ENCODE results near the gene HOXB8.

HOXB8 gene

GRCh38 chr17:48615047-48615962 lies at the start of gene HOXB8:
HOXB8 (minus strand) TSS chr17:48615292; CDS start chr17:48614704, 588 bp downstream.
- no peak for DNase-seq
- intact Hi-C loops (cut with DNase I): loop anchor here (5.0 to 10.0 kb wide), 2 partner anchors 263 to 379 kb away; partner anchors contain the start of gene IGF2BP1

GRCh38 chr17:48663134-48663924 lies 48.2 kb upstream of the HOXB8 start:
- DNase-seq: no peak
- intact Hi-C loops (cut with DNase I): no loop called here

GRCh38 chr17:48655913-48656312 lies 40.8 kb upstream of the HOXB8 start:
- intact Hi-C loops (cut with DNase I): no loop called here
- no peak for DNase-seq

GRCh38 chr17:48649741-48650140 lies 34.6 kb upstream of the HOXB8 start:
- DNase-seq: no peak
- intact Hi-C loops (cut with DNase I): no loop called here

GRCh38 chr17:48647963-48648245 lies 32.8 kb upstream of the HOXB8 start:
- DNase-seq: no peak

GRCh38 chr17:48647103-48647962 lies 32.2 kb upstream of the HOXB8 start:
- no peak for DNase-seq

More at GRCh38 chr17:48647963-48648245, 32.8 kb upstream of the HOXB8 start:
- intact Hi-C loops (cut with DNase I): no loop called here

GRCh38 chr17:48646183-48647102 lies 31.4 kb upstream of the HOXB8 start:
- intact Hi-C loops (cut with DNase I): no loop called here
- no peak for DNase-seq

More at GRCh38 chr17:48647103-48647962, 32.2 kb upstream of the HOXB8 start:
- intact Hi-C loops (cut with DNase I): no loop called here

GRCh38 chr17:48645639-48646182 lies 30.6 kb upstream of the HOXB8 start:
- intact Hi-C loops (cut with DNase I): no loop called here
- DNase-seq: no peak

GRCh38 chr17:48644910-48645557 lies 29.9 kb upstream of the HOXB8 start:
- DNase-seq: no peak
- intact Hi-C loops (cut with DNase I): no loop called here

GRCh38 chr17:48644159-48644558 lies 29.1 kb upstream of the HOXB8 start:
- intact Hi-C loops (cut with DNase I): no loop called here
- DNase-seq: no peak

- intact Hi-C loops (cut with DNase I): no loop called here
Measured at GRCh38 chr17:48643697-48644012, 28.6 kb upstream of the HOXB8 start.

GRCh38 chr17:48642843-48643696 lies 28.0 kb upstream of the HOXB8 start:
- intact Hi-C loops (cut with DNase I): no loop called here
- DNase-seq: no peak

More at GRCh38 chr17:48643697-48644012, 28.6 kb upstream of the HOXB8 start:
- DNase-seq: no peak

GRCh38 chr17:48642059-48642842 lies 27.2 kb upstream of the HOXB8 start:
- no peak for DNase-seq
- intact Hi-C loops (cut with DNase I): no loop called here

GRCh38 chr17:48641541-48642058 lies 26.5 kb upstream of the HOXB8 start:
- intact Hi-C loops (cut with DNase I): no loop called here
- DNase-seq: no peak

GRCh38 chr17:48640858-48641180 lies 25.7 kb upstream of the HOXB8 start:
- intact Hi-C loops (cut with DNase I): no loop called here
- no peak for DNase-seq

GRCh38 chr17:48639982-48640857 lies 25.1 kb upstream of the HOXB8 start:
- no peak for DNase-seq
- intact Hi-C loops (cut with DNase I): no loop called here
